Hematopoietic multipotent progenitor cell treated with erythropoietin and hydrocortisone succinate and interleukin-3 and kit ligand, for 6 days (in vitro differentiated cells): ENCODE results near the gene SLC45A1.
A peak's percentile ranks its signal among the peaks of the same experiment; 100 is the strongest.

ENCODE experiments used
- DNase-seq: peaks from one replicate; pipeline ENCODE4 v3.0.0-alpha.2; 2015

Gene SLC45A1

DNA sequence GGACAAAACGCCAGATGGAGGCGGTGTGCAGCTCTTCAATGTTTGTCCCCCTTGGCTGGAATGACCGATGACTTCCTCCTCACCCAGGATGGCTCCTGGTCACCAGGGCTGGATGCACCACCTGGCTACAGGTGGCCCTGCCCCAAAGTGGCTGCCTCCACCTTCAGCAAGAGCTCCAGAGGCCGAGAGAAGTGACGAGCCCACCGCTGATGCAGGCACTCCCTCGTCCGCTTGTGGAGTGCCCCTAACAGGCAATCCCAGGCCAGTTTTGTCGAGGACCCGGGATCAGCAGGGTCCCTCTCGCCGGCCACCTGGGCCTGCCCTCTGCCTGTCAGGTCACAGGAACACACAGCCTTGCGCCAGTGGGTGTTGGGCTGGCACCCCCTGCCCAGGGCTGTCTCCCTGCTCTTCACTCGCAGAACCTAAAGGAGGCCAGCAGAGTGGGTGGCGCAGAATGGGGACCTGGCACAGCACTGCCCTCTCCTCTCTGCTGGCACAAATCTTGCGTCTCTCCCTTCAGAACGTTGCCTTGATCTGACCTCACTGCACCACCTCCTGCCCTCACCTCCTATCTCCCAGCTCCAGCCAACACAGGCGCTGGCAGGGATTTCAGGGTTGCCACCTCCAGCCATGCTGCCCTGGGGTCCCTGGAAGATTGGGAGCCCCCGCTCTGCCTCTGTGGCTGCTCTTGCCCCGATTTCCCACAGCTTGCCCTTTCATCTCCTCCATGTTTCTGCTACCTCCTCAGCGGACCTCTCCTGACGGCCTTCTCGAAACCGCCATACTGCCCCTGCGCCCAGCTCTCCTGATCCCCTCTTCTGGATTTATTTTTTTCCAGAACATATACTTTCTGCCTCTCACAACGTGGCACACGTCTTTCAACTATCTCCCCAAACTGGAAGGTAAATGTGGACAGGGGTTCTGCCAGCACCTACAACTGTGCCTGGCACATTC, 38.6 kb downstream of the SLC45A1 start:
- no peak for DNase-seq

DNA sequence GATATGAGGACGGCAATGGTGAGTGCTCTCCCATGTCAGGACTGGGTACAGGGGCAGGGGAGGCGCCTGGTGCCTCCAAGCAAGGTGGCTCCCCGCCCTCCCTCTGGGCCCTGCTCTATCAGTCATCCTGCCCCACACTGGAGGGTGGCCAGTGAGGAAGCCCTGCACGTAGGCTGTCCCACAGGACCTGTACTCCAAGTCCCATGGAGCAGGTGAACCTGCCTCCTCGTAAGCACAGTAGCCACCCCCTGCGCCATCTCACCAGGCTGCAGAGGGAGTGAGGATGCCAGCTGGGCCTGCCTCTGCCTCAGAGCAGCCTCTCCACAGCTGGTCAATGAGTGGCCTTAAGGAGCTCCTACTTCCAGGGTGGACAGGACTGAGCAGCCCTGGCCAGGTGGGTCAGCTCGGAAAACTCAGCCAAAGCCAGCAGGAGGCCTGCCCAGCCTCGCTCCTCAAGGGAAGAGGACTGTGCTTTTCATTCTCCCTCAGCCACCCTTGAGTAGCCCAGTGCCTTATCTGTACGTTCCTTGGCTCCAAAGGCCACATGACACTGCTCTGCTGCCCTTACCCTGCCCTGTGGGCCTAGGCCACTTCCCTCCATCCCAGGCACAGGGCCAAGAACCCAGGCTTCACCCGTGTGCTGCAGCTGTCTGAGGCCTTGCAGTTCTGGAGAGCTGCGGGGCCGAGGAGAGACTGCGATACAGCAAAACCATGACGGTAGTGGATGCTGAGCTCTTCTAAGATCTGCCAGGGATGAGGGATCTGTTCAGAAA, 39.6 kb downstream of the SLC45A1 start:
- DNase-seq = peak; percentile 61

DNA sequence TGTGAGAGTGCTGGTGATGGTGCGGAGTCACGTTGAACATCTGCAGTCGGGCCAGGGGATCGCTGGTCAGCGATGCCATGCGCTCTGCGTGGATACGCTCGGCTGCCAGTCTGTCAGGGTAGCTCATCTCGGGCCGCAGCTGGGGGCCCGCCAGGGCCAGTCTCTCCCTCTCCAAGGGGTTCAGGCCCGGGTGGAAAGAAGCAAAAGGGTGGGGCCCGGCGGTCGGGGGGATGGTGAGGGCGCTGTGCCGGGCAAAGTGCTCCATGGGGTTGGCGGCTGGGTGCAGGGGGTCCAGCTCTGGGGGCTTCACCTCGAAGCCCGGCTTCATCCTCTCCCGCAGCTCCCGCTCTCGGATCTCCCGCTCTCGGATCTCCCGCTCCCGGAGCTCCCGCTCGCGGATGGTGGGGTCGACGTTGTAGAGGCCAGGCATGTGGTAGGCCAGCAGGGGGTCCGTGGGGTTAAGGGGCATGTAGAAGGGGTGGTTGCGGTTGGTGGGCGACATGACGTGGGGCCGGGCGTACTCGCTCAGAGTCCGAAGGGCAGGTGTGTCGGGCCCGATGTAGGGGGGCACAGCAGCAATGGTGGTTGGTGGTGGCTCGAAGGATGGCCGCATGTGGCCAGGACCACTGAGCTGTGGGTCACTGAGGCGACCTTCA, 40.5 kb downstream of the SLC45A1 start:
- DNase-seq = no peak

DNA sequence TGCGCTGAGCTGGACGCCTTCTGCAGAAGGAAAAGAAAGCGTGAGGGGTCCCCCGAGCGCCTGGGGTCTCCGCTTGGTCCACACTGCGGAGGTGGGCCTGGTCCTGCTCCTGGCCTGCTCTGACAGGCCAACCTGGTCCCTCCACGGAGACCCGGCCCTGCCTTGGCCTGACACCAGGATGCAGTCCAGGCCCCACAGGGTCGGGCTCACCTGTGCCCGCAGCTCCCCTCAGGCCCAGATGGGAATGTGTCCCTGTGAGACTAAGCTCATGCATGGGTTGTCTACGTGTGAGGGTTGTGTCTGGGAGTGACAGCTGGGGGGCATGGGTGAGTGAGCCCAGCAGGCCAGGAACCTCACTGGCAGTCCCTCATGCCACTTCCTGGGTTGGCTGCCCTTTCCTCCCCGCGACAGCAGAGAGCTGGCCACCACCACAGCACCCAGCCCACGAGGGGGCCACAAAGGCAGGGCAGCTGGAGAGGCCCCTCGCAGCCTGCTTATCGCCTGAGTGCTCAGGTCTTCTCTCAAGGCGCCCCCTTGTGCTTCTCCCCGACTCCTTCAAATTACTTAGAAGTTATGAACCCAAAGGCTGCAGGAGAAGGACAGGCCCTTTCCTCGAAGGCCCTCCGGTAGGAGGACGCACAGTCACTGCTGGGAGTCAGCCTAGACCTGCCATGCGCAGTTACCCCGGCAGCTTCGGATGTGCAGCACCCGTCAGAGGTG, 41.1 kb downstream of the SLC45A1 start:
- DNase-seq = no peak

DNA sequence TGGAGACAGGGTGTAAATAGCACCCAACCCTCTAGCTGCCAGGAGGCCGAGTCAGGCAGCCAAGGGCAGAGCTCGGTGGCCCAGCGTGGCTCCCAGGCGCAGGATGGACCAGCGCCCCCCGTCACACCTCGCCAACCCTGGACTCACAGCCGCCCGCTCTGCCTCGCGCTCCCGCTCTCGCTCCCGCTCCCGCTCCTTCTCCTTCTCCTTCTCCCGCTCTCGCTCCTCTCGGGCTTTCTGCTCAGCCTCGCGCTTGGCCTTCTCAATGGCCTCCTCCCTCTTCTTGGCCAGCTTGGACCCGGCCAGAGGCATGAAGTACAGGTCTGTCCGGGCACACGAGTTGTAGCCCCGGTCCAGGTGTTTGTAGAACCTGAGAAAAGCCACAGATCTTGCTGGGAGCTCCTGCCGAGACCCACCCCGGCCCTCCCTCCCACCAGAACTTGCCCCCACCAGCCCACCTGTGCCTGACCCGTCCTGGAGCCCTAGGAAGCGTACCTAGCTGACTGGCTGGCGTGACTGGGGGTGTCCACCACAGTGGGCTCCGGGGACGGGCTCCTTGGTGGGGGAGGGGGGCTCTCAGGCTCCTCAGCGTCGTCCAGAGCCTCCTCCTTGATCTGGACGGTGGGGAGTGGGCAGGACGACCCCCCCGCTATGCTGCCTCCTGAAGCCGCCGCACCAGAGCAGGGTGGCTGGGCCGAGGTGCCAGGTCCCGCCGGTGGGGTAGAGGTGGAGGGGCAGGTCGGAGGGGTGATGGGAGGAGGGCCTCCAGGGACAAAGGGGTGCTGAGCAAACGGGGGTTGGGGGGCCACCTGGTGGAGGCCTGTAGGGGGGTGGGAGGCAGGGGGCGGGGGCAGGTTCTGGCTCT, 41.9 kb downstream of the SLC45A1 start:
- no peak for DNase-seq

DNA sequence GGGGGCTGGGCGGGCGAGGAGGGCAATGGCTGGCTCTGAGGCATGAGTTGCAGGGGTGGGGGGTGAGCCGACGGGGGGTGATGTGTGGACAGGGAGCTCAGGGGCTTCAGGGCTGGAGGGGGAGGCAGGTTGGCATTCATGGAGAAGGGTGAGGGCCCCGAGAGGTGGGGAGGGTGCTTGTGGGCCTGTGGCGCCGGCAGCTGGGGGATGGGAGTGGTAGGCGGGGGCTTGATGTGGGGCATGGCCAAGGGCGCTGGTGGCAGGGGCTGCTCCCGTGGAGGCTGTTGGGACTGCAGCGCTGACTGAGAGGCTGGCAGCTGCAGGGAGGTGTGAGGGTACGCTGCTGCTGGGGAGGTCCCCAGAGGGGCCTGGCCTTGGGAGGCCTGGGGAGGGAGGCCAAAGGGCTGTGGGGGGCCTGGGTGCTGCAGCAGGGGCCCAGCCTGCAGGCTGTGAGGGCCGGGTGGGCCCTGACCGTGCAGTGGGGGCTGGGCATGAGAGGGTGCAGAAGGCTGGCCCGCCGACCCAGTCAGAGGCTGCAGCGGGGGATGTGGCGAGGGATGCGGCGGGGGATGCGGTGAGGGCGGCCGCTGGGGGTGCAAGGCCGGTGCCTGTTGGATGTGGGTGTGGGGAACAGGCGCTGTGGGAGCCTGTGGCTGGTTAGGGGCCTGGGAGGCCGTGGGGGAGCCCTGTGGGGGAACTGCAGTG, 42.7 kb downstream of the SLC45A1 start:
- DNase-seq = no peak

DNA sequence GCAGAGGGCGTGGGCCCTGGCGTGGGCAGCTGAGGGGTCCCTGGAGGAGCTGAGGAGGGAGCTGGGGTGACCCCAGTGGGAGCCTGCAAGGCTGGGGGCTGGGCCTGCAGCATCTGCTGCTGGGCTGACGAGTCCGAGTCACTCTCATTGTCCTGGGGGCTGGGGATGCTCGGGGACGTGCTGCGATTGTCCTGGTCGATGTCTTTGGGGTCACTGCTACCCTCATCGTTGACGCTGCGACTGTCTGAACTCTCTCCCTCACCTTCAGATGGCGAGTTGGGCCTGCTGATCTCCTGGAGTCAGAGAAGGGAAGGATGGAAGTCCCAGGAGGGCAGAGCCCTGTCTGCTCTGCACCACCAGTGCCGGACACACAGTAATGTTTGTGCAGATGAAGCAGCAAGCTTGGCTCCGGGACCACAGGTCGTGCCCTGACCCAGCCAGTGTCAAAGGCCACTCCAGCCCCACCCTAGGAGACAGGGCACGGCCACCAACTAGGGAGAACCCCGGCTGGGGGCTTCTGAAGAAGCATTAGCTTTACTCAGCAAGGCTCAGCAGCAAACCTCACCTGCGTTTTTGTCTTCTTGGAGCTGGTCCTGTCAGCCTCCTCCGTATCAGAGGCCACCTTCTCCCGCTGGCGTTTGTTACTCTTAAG, 43.4 kb downstream of the SLC45A1 start:
- no peak for DNase-seq

DNA sequence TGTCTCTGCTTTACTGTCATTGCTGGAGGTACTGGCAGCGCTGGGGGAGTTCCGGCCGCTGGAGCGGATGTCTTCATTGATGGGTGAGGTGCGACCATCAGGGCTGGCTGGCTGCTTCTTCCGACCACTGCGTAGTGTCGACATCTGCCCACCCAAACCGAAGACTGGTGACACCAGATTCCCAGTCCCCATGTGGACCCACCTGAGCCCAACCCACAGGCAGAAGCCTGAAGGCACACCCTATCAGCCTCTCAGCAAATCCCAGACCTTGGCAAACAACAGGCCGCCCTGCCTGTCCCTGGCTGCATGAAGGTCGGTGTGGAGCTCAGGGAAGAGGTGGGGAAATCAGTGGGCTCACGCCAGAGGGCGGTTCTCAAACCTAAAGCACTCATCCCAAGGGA, 44.8 kb downstream of the SLC45A1 start:
- DNase-seq = no peak

DNA sequence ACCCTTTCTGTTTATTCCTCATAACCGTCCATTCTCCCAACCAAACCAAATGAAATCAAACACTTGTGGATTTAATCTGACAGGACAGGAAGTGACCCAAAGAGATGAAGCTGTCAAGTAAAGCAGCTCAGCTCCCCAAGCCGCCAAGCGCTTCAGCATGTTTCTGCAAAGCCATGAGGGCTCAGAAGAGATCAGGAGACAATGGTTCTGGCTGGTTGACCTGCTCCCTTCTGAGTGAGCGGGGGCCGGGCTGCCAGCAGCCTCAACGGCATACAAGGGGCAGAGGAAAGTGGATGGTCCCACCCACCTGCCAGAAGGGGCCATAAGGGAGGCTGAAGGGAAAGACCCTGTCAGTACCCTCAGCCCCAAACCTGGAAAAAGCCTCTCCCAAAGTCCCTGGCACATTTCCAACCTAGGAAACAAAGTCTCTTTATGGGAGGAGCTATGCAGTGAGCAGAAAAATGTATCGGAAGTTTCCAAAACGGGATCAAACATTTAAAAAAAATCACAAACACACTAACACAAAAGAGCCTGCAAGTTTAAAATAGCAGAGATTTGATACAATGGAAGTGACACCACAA, 45.4 kb downstream of the SLC45A1 start:
- no peak for DNase-seq

DNA sequence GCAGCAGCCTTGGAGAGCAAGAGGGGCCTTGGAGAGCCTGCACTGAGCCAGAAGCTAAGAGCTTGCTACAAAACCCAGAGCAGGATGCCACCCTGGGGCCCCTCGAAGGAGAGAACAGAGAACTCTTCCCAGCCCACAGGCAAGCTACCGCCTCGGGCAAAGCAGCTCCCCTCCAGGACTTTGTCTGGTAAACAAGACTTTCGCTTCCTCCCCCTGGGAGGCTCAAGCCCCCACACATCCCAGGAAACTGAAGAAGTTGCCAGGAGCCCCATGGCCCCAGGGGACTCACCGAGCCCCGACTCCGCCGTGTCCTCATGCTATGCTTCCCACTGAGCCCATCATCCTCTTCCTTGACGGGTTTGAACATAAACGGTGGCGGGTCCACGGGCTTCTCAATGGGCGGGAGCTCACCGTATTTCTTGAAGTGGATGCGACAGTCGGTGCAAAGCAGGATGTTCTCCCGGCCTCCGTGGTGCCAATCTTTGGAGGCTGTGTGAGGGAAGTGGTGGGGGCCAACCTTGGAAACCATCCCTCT, 45.9 kb downstream of the SLC45A1 start:
- DNase-seq = no peak

DNA sequence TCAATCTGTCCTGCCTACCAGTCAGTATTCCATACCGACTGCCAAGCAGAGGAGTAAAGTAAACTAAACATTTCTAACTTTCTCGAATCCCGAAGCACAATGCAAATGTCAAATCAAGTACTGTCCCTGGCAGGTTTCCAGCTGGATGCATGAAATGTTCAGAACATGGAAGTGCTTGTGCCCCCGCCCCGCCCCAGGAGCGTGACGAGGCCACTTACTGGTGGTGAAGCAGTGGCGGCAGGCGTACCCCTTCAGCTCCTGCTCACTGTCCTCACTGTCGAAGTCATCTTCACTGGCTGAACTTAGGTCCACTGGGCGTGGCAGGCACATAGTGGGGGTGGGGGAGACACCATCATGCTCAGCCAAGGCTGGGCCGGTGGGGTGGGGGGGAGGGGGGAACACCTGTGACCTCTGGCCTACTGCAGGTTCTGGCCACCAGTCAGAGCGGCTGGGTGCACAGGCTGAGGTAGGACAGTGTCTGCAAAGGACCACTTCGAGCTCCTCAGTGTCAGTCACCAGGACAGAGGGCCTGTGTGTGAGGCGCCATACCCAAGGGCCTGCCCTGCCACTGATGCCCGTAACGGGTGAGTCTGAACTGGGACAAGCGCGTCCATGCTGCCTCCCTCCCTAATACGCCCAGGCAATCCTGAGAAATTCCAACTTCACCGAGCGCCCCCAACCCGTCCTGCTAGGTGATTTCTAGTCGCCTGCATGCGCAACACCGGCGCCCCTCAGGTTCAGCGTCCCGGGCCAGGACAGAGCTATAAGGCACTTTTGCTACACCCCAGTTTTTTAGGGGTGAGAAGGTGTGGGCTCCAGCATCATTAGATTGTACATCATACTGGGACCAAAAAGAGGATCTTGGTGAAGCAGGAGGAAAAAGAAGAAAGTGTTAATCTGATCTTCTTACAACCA, 46.9 kb downstream of the SLC45A1 start:
- no peak for DNase-seq

DNA sequence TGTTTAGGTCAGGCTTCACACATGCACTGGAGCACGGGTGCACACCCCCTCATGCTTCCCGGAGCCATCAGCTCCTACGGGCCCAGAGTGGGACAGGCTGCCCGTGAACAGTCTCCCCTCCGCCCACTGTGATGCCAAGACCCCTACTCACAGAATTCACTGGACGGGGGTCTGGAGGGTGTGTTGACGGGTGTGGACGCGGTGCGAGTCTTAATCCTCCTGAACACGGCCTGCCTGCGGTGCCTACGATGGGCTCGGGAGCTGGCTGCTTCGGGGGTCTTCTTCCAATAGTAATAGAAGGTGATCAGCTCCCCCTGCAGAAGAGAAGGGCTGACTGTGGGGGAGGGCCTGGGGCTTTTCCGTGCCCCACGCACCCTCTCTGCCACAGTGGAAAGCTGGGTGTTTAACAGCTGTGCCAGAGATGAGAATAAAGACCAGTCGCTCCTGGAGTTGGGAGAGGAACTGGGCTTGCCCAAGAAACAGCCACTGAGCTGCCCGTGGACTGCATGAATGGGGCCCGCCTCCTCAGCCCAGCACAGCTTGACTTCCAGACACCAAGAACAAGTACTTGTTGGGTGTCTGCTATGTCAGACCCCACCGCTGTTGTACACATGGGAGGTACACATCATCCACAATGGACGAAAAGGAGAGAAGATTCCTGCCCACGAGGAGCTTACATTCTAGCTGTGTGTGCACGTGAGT, 47.9 kb downstream of the SLC45A1 start:
- no peak for DNase-seq

DNA sequence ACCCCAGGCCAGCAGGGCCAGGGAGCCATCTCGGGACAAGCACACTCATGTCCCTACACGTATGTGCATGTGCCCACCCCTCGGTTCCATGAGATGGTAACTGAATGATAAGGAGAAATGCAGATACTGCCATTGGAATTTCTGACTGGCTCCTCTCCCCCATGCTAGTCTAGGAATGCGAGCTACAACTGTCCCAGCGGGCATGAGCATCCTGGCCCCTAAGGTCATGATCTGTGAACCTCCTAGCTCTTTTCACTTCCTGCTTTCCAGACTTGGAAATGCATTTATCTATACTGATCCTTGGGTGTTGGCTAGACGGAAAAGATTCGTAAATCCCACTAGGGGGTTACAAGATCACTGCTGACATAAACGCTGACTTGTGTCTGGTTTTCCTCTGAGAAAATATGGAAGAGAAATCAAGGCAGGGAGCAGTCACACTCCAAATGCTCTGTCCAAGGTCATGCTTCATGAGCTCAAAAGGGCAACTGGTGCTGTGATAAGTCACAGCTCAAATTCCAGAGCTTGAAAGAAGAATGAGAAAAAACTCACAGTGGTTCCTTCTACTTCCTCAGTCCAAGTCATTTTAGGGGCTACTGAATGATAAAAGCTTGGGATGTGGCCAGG, 49.8 kb downstream of the SLC45A1 start:
- no peak for DNase-seq

DNA sequence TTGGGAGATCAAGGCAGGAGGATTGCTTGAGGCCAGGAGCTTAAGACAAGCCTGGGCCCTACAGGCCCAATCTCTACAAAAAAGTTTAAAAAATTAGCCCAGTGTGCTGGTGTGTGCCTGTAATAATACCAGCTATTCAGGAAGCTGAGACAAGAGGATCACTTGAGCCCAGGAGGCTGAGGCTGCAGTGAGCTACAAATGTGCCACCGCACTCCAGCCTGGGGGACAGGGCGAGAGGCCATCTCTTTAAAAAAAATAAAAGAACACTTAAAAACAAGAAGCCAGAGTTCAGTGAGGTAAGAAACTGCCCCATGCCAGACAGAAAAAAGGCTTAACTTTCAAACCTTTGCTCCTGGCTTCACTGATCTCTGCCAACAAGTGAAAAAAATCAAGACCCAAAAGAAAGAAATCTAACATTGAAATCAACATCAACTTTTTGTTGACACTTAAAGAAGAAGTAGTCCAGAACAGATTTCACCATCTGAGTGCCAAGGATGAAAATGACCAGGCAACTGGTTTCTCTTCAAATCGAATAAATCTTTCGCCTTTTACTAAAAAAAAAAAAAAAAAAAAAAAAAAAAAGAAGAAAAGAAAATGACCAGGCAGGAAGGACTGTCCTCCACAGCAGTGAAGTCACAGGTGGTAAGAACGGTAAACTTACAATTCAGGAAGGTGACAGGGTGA, 51.2 kb downstream of the SLC45A1 start:
- DNase-seq = no peak

DNA sequence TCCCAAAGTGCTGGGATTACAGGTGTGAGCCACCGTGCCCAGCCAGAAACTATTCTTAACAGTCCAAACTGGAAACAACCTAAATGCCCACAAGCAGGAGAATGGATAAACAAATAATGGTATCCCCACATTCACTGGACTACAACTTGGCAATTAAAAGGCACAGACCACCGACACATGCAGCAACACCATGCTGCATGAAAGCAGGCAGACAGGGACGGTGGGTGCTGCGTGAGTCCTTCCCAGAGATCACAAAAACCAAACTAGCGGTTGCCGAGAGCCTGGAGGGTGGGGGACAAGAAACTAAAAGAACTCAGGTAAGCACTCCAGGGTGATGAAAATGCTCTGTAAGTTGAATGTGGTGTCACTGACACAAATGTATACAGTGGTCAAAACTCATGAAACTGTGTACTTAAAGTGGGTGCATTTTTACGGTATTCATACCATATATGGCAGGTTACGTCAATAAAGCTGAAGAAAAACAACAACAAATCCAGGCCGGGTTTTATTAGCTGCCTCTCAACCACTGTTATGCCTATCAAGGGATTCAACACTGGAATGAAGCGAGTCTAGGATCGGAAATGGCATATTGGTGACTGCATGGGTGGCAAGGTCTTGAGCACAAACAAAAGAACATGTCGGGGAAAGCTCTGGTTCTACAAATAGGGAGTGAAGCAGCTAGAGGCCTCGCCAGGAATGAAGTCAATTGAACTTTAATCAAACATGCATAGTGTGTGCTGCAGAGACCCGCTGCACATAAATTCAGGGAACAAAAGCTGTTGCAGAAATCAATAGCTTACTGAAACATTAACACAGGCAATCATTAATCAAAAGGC, 52.4 kb downstream of the SLC45A1 start:
- DNase-seq = no peak

DNA sequence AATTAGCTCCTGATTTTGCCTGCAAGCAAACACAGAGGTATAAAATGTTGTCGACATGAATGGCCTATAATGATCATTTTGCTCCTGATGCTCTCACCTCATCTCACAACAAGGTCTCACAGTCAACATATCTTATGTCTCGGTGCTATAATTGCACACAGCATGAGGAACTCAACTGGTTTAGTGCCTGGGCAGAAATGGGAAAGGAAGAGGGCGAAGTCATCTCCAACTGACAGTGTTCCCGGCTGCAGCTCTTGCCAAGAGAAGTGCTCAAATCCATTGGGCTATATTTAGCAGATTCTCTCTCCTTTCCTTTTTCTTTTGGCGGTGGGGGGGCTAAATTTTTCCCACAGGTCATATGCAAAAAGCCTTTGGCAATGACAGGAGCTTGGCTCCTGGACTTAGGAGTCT, 53.0 kb downstream of the SLC45A1 start:
- DNase-seq = no peak
